GM21619 (cell line): Measurements from ENCODE around the gene CCDC91.

Experiments
- ATAC-seq: cut with Tn5 transposase; IDR thresholded peaks from one replicate; pipeline ENCODE4 v1.9.1; 2021; ENCODE audit not compliant: unreplicated experiment

Gene CCDC91, protein sequence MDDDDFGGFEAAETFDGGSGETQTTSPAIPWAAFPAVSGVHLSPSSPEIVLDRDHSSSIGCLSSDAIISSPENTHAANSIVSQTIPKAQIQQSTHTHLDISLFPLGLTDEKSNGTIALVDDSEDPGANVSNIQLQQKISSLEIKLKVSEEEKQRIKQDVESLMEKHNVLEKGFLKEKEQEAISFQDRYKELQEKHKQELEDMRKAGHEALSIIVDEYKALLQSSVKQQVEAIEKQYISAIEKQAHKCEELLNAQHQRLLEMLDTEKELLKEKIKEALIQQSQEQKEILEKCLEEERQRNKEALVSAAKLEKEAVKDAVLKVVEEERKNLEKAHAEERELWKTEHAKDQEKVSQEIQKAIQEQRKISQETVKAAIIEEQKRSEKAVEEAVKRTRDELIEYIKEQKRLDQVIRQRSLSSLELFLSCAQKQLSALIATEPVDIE

GRCh38 chr12:28190321-28191050, at the start of gene CCDC91:
Gene CCDC91 (plus strand): TSS chr12:28190456. CDS start chr12:28257216, 66,760 bp downstream.
- ATAC-seq: peak; percentile 90

DNA sequence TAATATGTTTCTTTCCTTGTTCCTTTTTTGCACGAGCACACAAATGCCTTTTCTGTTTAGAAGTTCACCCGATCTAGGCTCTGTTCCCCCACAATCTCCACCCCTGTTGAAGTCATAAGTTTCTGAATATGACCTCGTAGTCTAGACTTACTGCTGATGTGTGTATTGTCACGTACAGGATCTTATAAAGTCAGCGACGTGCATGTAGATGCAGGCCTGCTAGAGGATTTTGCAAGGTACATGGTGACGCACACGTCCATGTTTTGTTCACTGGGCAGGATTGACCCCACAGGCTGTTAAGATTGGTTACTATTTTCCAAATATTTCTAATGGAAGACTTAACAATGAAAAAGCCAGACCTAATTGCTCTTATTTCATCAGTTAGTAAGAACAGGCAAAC, 46.2 kb upstream of the CCDC91 start:
- ATAC-seq: no peak

DNA sequence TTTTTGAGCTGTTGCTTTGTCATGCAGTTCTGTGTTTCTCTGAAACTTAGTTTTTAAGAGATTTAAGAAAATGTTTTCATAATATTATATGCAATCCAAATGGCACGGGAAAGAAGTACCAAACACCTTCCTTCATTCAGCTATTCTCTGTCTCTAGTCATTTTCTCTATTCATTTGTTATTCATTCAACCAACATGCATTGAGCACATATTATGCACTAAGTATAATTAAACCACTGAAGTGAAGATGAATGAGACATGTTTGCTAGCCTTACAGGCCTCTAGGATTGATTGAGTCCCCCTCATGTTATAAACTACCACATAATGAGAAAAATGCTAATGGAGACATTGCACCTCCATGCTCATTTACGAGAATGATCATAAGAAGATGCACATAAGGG, 45.7 kb upstream of the CCDC91 start:
- no peak for ATAC-seq

DNA sequence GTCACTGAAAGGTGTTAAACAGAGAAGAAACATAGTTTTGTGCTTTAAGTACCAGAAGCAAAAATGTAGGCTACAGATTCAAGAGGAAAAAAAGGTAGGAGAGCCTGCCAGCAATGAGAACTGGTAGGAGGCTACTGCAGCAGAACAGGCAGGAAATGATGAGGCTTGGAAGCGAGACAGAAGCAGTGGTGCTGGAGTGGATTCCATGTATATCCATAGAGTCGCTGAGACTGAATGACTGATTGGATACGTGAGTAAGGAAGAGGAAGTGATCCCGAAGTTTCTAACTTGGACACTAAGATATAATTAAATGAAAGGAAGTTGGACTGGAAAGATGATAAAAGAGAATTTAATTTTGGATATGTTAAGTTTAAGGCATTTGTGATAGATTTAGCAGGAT, 45.0 kb upstream of the CCDC91 start:
- no peak for ATAC-seq

DNA sequence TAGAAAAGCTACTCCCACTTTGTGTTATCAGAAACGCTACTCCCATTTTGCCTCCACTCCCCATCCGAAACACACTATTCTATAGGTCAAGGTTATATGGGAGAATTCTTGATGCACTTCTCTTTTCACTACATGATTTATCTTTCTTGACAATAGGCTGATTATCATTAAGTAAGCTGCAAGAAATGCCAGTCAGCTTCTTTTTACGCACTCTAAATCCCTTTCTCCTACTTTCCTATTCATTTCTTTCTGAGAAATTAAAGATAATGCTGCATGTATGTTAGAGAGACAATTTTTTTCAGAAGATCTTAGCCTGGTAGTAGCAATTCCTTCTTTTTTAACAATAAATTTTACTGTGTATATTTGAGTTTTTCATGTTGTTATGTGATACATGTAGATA, 41.0 kb upstream of the CCDC91 start:
- ATAC-seq: no peak

DNA sequence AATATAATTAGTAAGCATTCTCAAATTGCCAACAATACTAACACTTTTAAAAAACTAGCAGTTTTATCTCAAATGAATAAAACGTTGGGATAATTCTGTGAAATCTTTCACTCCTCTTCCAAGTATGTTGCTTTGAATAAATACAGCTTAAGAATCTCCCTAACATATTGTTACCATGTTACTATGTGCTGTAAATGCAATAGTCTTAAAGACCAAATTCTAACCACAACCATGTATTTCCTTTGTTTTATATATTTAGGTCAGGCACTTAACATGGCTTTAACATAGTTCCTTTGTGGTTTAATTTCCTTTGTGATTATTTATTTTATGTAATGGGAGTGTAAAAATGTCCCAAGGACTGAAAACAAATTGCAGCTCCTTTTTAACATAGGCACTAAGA, 33.9 kb upstream of the CCDC91 start:
- ATAC-seq: no peak

- no peak for ATAC-seq
Measured at GRCh38 chr12:28156804-28157203, 33.5 kb upstream of the CCDC91 start.

DNA sequence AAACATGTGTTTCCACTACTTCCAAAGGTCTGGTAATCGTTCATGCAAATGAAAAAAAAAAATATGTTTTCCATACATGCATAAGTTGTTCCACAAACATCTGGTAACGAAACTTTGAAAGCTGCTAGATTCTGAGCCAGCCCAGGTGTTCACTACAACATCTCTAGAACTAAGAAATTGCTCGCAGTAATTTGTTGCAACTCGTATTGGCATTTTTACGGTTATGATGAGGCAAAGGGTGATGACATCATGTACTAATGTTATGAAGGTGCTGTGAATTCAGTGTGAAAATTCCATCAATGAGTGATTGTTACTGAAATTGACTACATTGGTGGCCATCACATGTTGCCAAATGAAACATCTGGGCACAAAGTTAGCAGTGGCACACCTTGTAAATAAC, 31.9 kb upstream of the CCDC91 start:
- ATAC-seq: no peak

DNA sequence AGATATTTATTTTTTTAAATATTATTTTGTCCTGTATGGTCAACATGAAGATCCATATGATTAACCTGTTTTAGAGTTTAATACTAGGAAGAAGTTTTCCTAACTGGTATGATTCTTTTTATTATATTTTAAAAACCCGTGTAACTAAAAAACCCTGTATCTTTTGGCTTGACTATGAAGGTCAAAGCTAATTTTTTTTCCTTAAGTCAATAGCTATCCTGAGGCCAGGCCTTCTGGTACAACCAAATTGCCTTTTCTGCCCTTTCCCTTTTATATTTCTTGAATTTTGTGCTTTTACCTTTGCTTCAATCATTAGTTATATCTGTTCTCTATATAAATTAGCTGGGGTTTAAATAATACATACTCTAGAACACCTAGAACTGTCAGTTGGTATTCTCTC, 30.6 kb upstream of the CCDC91 start:
- no peak for ATAC-seq

DNA sequence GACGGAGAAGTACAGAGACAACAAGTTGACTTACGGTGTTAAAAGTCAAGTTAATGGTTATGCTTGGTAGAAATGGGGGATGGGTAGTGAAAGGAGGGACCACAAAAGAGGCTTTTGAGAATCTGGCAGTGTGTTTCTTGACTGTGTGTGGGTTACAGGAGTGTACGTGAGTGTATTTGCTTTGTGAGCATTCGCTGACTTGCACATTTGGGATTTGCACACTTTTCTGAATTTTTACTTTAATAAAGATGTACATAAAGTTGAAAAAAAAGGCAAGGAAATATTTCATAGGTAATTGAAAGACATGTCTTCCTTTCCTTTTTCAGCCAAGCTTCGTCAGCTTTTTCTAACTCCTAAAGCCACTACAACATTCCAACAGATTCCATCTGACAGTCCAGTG, 28.6 kb upstream of the CCDC91 start:
- no peak for ATAC-seq

DNA sequence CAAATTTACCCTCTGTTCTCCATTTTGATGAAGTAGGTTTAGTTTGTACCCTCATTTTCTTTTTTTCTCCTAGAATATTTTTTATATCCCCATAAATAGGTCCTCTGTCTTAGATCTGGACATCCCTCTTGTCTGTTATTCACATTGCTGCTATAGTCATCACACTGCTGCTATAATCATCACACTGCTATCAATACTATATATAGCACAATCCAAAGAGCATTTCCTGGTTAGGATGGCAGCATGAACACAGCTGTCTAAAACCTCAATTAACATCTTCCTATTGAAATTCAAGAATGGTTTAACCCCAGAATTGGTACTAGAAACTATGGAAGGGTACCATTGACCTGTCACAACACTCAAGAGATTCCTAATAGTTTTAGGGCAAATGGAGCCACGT, 27.6 kb upstream of the CCDC91 start:
- ATAC-seq: no peak

- ATAC-seq: no peak
Measured at GRCh38 chr12:28164644-28165275, 25.5 kb upstream of the CCDC91 start.

DNA sequence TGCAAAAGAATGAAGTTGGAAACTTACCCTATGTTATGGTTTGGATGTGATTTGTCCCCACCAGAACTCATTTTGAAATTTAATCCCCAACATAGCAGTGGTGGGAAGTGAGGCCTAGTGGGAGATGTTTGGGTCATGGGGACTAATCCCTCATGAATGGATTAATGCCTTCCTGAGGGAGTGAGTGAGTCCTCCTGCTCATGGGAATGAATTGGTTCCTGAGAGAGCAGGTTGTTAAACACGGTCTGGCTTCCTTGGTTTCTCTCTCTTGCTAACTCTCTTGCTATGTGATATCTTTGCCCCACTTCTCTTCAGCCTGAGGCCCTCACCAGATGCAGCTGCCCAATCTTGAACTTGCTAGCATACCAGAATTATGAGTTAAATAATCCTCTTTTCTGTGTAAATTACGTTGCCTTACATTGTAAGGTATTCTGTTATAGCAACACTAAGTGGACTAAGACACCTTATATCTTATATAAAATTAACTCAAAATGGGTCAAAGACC, 22.2 kb upstream of the CCDC91 start:
- ATAC-seq: no peak

- no peak for ATAC-seq
Measured at GRCh38 chr12:28171356-28172060, 18.7 kb upstream of the CCDC91 start.

GRCh38 chr12:28172434-28173030, 17.7 kb upstream of the CCDC91 start:
- ATAC-seq: no peak

GRCh38 chr12:28173440-28173839, 16.8 kb upstream of the CCDC91 start:
- no peak for ATAC-seq

- no peak for ATAC-seq
Measured at GRCh38 chr12:28175098-28175589, 15.1 kb upstream of the CCDC91 start.

GRCh38 chr12:28176295-28176694, 14.0 kb upstream of the CCDC91 start:
- no peak for ATAC-seq

GRCh38 chr12:28177461-28177860, 12.8 kb upstream of the CCDC91 start:
- ATAC-seq: no peak

DNA sequence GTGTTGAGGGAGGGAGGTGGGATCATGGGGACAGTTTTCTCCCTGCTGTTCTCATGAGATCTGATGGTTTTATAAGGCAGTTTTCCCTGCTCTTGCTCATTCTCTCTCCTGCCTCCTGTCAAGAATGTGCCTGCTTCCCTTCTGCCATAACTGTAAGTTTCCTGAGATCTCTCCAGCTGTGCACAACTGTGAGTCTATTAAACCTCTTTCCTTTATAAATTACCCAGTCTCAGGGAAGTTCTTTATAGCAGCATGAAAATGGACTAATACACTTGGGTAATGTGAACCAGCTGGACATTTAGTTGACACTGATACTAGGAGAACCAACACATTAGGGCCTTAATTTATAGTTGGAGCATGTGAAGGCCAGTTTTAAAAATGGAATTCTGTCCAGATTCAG, 12.4 kb upstream of the CCDC91 start:
- no peak for ATAC-seq

DNA sequence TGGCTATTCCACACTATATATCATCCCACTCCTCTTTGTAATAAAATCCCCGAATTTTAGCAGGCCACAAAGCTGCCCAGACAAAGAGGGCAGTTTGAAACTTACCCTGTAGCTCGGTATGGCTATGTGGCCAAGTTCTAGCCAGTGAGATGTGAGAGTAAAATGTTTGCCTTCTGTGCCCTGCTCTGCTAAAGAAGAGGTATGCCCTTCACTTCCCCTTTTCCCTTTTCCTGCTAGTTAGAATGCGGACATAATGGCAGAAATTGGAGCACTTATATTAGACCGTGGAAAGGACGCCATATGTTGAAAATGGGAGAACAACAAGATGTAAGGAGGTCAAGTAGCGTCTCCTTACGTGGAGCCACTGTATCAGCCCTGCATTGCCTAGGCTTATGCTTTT, 11.5 kb upstream of the CCDC91 start:
- no peak for ATAC-seq
